ENCODE measurements around the gene LGALS7B. TPM values are rescaled to one million over a fixed set of nuclear protein-coding genes. Genes with fewer than 3 reads are reported as not detected.

Gene LGALS7B
- total and polyA plus RNA-seq, 4 donors = 1.9 to 2.6 TPM; not detected in 2

DNA sequence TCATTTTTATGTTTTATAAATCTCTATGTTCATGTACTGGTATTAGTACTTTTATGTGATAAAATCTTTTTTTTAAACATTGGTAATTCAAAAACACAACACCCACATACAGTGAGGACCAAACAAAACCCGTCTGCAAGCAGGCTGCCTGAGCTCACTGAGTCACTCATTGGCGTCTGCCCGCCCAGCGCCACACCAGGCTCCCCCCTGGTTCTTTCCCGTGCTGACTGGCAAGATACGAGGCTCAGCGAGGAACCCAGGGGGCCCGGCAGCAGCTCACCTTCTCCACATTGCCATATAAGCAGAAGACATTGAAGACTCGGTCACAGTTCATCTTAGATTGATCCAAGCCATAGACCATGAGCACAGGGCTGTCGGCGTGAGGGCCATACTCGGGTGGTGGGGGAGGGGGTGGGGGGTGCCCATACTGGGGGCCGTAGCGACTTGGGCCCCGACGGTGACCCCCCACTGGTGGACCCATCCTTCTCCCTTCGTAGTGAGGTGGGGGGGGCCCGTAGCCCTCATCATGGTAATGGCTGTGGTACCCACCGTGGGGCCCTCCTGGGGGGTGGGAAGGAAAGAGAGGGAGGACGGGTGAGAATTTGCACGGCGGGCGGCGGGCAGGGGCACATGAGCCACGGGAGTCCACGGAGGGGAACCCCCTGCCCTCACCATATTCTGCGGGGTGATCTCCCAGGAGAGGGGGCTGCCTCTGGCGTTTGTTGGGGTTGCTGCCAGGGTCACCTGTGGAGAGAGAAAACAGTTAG, 51.0 kb downstream of the LGALS7B start:
- Histone ChIP-seq H3K9me3 (ENCODE audit: control insufficient read depth, insufficient read depth, low read length) (no peaks in the 10 kb centered on the region), H3K27me3 (ENCODE audit: control insufficient read depth, insufficient read depth, low read length) (no peaks in the 10 kb centered on the region), H3K27ac (ENCODE audit: low read depth, low read length) (no peak overlapping the region), H3K4me1 (ENCODE audit: control insufficient read depth, insufficient read depth, low read length) (no peaks in the 10 kb centered on the region), H3K4me3 (ENCODE audit: low read depth, low read length) (no peak overlapping the region), H3K36me3 (ENCODE audit: control insufficient read depth, insufficient read depth, low read length) (peaks cover 95% of the 10 kb centered on the region)
- no peak for DNase-seq (ENCODE audit: low read depth in 4 of 6, low spot score in 6 of 6)
- 83% methylated on average over 8 of the region's 28 CpGs for WGBS (ENCODE audit: insufficient coverage)

DNA sequence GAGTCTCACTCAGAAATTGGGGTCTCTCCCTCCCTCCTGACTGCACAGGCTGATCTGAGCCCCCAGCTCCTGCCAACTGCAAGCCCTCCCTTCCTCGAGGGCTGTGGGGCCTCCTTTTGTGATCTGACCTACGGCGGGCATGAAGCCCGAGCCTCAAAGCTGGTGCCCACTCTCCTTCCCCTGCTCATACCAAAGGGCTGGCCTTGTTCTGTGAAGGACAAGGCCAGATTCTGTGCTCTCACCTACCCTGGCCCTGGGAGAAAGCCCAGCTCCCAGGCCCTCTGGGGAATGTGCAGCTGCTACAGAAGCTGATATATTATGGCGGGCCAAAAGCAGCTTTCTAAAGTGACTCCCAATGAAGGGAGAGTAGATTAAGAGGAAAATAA, 51.6 kb downstream of the LGALS7B start:
- WGBS (ENCODE audit: insufficient coverage) = 87% methylated on average over 5 of the region's 5 CpGs
- no peak overlapping the region for H3K4me3 ChIP-seq (ENCODE audit: low read depth, low read length)
- no peak overlapping the region for H3K27ac ChIP-seq (ENCODE audit: low read depth, low read length)
- H3K36me3 ChIP-seq (ENCODE audit: control insufficient read depth, insufficient read depth, low read length) = peaks cover 95% of the 10 kb centered on the region
- no peaks in the 10 kb centered on the region for H3K27me3 ChIP-seq (ENCODE audit: control insufficient read depth, insufficient read depth, low read length)
- no peaks in the 10 kb centered on the region for H3K4me1 ChIP-seq (ENCODE audit: control insufficient read depth, insufficient read depth, low read length)
- H3K9me3 ChIP-seq (ENCODE audit: control insufficient read depth, insufficient read depth, low read length) = no peaks in the 10 kb centered on the region
- no peak for DNase-seq (ENCODE audit: low read depth in 4 of 6, low spot score in 6 of 6)

Small RNA genes lying within 50 kb of the gene (small RNA-seq; reads per million reads assigned to genes)
- gene RNU6-140P (ENCODE audit: low replicate concordance) = not detected

Other genes with a start within 250 kb of the LGALS7B start
- 1 to 10 TPM; 1.6 to 2.4 TPM for gene MAP4K1, start 171.2 kb upstream of the LGALS7B start, total RNA-seq
- 10 to 100 TPM in 1 of 2 donors, 1 to 10 TPM in 1; 8.9 to 12.2 TPM for gene MAP4K1, start 171.2 kb upstream of the LGALS7B start, polyA plus RNA-seq (ENCODE audit: insufficient read length in 2 of 2)
- gene EIF3K, start 170.0 kb upstream of the LGALS7B start, total RNA-seq = 100 to 1,000 TPM; 110 to 266 TPM
- 100 to 1,000 TPM; 254 to 268 TPM for gene EIF3K, start 170.0 kb upstream of the LGALS7B start, polyA plus RNA-seq (ENCODE audit: insufficient read length in 2 of 2)
- gene ACTN4, start 141.6 kb upstream of the LGALS7B start, total RNA-seq = 100 to 1,000 TPM; 103 to 142 TPM
- 100 to 1,000 TPM; 292 to 297 TPM for gene ACTN4, start 141.6 kb upstream of the LGALS7B start, polyA plus RNA-seq (ENCODE audit: insufficient read length in 2 of 2)
- 1 to 10 TPM in 1 of 2 donors, under 1 TPM in 1; 0.69 to 1.1 TPM for gene CAPN12, start 44.7 kb upstream of the LGALS7B start, total RNA-seq
- 1 to 10 TPM; 2.5 to 2.8 TPM for gene CAPN12, start 44.7 kb upstream of the LGALS7B start, polyA plus RNA-seq (ENCODE audit: insufficient read length in 2 of 2)
- gene LGALS7, start 15.7 kb upstream of the LGALS7B start, total RNA-seq = under 1 TPM in 1 of 2 donors, not detected in 1; 0.72 TPM
- 1 to 10 TPM in 1 of 2 donors, not detected in 1; 1.4 TPM for gene LGALS7, start 15.7 kb upstream of the LGALS7B start, polyA plus RNA-seq (ENCODE audit: insufficient read length in 2 of 2)
- 1 to 10 TPM in 1 of 2 donors, under 1 TPM in 1; 0.89 to 1.0 TPM for gene LGALS4, start 23.7 kb downstream of the LGALS7B start, total RNA-seq
- gene LGALS4, start 23.7 kb downstream of the LGALS7B start, polyA plus RNA-seq (ENCODE audit: insufficient read length in 2 of 2) = 1 to 10 TPM; 1.8 to 2.0 TPM
- gene ECH1, start 42.6 kb downstream of the LGALS7B start, total RNA-seq = 10 to 100 TPM; 31.1 to 49.4 TPM
- gene ECH1, start 42.6 kb downstream of the LGALS7B start, polyA plus RNA-seq (ENCODE audit: insufficient read length in 2 of 2) = 100 to 1,000 TPM; 123 to 142 TPM
- gene HNRNPL, start 60.8 kb downstream of the LGALS7B start, total RNA-seq = 100 to 1,000 TPM; 214 to 274 TPM
- gene HNRNPL, start 60.8 kb downstream of the LGALS7B start, polyA plus RNA-seq (ENCODE audit: insufficient read length in 2 of 2) = 100 to 1,000 TPM; 312 to 338 TPM
- 10 to 100 TPM in 1 of 2 donors, 1 to 10 TPM in 1; 8.7 to 11.7 TPM for gene RINL, start 89.1 kb downstream of the LGALS7B start, total RNA-seq
- 10 to 100 TPM; 22.5 to 28.2 TPM for gene RINL, start 89.1 kb downstream of the LGALS7B start, polyA plus RNA-seq (ENCODE audit: insufficient read length in 2 of 2)
- 100 to 1,000 TPM; 277 to 339 TPM for gene SIRT2, start 110.4 kb downstream of the LGALS7B start, total RNA-seq
- 100 to 1,000 TPM; 652 to 771 TPM for gene SIRT2, start 110.4 kb downstream of the LGALS7B start, polyA plus RNA-seq (ENCODE audit: insufficient read length in 2 of 2)
- gene NFKBIB, start 110.8 kb downstream of the LGALS7B start, total RNA-seq = 10 to 100 TPM in 1 of 2 donors, 1 to 10 TPM in 1; 5.6 to 11.2 TPM
- 10 to 100 TPM; 14.3 to 14.8 TPM for gene NFKBIB, start 110.8 kb downstream of the LGALS7B start, polyA plus RNA-seq (ENCODE audit: insufficient read length in 2 of 2)
- gene CCER2, start 123.0 kb downstream of the LGALS7B start, total RNA-seq = 1 to 10 TPM in 1 of 2 donors, under 1 TPM in 1; 0.89 to 1.9 TPM
- 1 to 10 TPM; 3.6 to 3.7 TPM for gene CCER2, start 123.0 kb downstream of the LGALS7B start, polyA plus RNA-seq (ENCODE audit: insufficient read length in 2 of 2)
- 10 to 100 TPM in 1 of 2 donors, 1 to 10 TPM in 1; 8.1 to 19.7 TPM for gene SARS2, start 141.6 kb downstream of the LGALS7B start, total RNA-seq
- 10 to 100 TPM; 34.1 to 47.7 TPM for gene SARS2, start 141.6 kb downstream of the LGALS7B start, polyA plus RNA-seq (ENCODE audit: insufficient read length in 2 of 2)
- 10 to 100 TPM; 18.7 to 21.9 TPM for gene MRPS12, start 141.7 kb downstream of the LGALS7B start, total RNA-seq
- 10 to 100 TPM; 25.8 to 26.9 TPM for gene MRPS12, start 141.7 kb downstream of the LGALS7B start, polyA plus RNA-seq (ENCODE audit: insufficient read length in 2 of 2)
- gene FBXO17, start 186.5 kb downstream of the LGALS7B start, total RNA-seq = 10 to 100 TPM in 1 of 2 donors, 1 to 10 TPM in 1; 7.7 to 20.8 TPM
- gene FBXO17, start 186.5 kb downstream of the LGALS7B start, polyA plus RNA-seq (ENCODE audit: insufficient read length in 2 of 2) = 10 to 100 TPM; 13.2 to 18.0 TPM
- 1 to 10 TPM; 6.4 to 8.7 TPM for gene FBXO27, start 243.3 kb downstream of the LGALS7B start, total RNA-seq
- 10 to 100 TPM; 32.7 to 39.1 TPM for gene FBXO27, start 243.3 kb downstream of the LGALS7B start, polyA plus RNA-seq (ENCODE audit: insufficient read length in 2 of 2)

All from spinal cord (tissue), 10 donors.